Measurements from ENCODE around the gene GPRC5A.

Gene GPRC5A

GRCh38 chr12:12901158-12901791 is 9.9 kb downstream of the GPRC5A start (continued):
- TF ChIP-seq ZNF18 (tag by site-specific recombination; IDR thresholded peaks at IDR 0.05) (no peak), ZBTB44 (tag by site-specific recombination; IDR thresholded peaks at IDR 0.05) (no peak), ZNF274 (IDR thresholded peaks at IDR 0.05; ENCODE audit: low read length) (no peak), ZNF274 (tag by site-specific recombination; IDR thresholded peaks at IDR 0.05; ENCODE audit: borderline replicate concordance) (no peak), ZNF214 (tag by site-specific recombination; IDR thresholded peaks at IDR 0.05; ENCODE audit: borderline replicate concordance) (no peak), IKZF3 (tag by site-specific recombination; IDR thresholded peaks at IDR 0.05) (0 out of 2 replicates have a peak, but pooled peaks have one; percentile 32), KLF1 (tag by site-specific recombination; IDR thresholded peaks at IDR 0.05) (peak; percentile 41), OVOL3 (tag by site-specific recombination; IDR thresholded peaks at IDR 0.05) (no peak), ZNF23 (tag by site-specific recombination; IDR thresholded peaks at IDR 0.05; ENCODE audit: borderline replicate concordance) (no peak), ZNF513 (tag by site-specific recombination; IDR thresholded peaks at IDR 0.05) (no peak), ZNF24 (tag by site-specific recombination; IDR thresholded peaks at IDR 0.05) (peak; percentile 20; the same call in 1 of the 2 replicates), ZNF350 (tag by site-specific recombination; IDR thresholded peaks at IDR 0.05) (no peak), ZNF530 (tag by site-specific recombination; IDR thresholded peaks at IDR 0.05; ENCODE audit: low read depth) (no peak), OSR2 (tag by site-specific recombination; IDR thresholded peaks at IDR 0.05) (peak; percentile 25), HOXA7 (CRISPR knock-in tag; IDR thresholded peaks at IDR 0.05; ENCODE audit: borderline replicate concordance) (no peak), ZSCAN16 (tag by site-specific recombination; IDR thresholded peaks at IDR 0.05) (0 out of 2 replicates have a peak, but pooled peaks have one; percentile 26), ZBTB20 (tag by site-specific recombination; IDR thresholded peaks at IDR 0.05) (no peak), ZNF776 (tag by site-specific recombination; IDR thresholded peaks at IDR 0.05; ENCODE audit: borderline replicate concordance) (no peak), ZNF664 (tag by site-specific recombination; IDR thresholded peaks at IDR 0.05) (no peak), MYNN (tag by site-specific recombination; IDR thresholded peaks at IDR 0.05; ENCODE audit: borderline replicate concordance) (no peak), ZNF501 (tag by site-specific recombination; IDR thresholded peaks at IDR 0.05) (0 out of 2 replicates have a peak, but pooled peaks have one; percentile 38), ZNF239 (tag by site-specific recombination; IDR thresholded peaks at IDR 0.05) (no peak), ZNF561 (tag by site-specific recombination; IDR thresholded peaks at IDR 0.05; ENCODE audit: borderline replicate concordance) (no peak), ZNF692 (tag by site-specific recombination; IDR thresholded peaks at IDR 0.05) (0 out of 2 replicates have a peak, but pooled peaks have one; percentile 29), PRDM1 (tag by site-specific recombination; IDR thresholded peaks at IDR 0.05) (no peak), ATF2 (tag by site-specific recombination; IDR thresholded peaks at IDR 0.05; ENCODE audit: low read depth) (no peak), KLF8 (tag by site-specific recombination; IDR thresholded peaks at IDR 0.05) (peak; percentile 12; the same call in 1 of the 2 replicates), ZNF580 (tag by site-specific recombination; IDR thresholded peaks at IDR 0.05) (no peak; the same call in 1 of the 2 replicates), ZNF660 (tag by site-specific recombination; IDR thresholded peaks at IDR 0.05) (0 out of 2 replicates have a peak, but pooled peaks have one; percentile 37)

All from HEK293 (cell line).